IMR-90 (cell line): ENCODE data around the gene MTMR11. TPM values are rescaled to one million over a fixed set of nuclear protein-coding genes. Genes with fewer than 3 reads are reported as not detected.

Source experiments
- ATAC-seq: fragments of 200-7000 bp; cut with Tn5 transposase; 2 replicates; pipeline ENCODE4 v1.9.1; 2020; ENCODE audit warnings: low read depth, mild to moderate bottlenecking, moderate library complexity
- BruUV-seq: library from RNA; stranded (reverse); fragments of 400-500 nt; replicated peaks from 2 replicates; lab custom pipeline; 2021; lab: Mats Ljungman, UMichigan
- CTCF ChIA-PET: fragments of 300-600 bp; formaldehyde crosslinking; extraction: SDS; loops from one replicate; lab custom pipeline; 2021; ENCODE audit warnings: antibody characterized with exemption; lab: Yijun Ruan, JAX
- POLR2A ChIA-PET: fragments of 300-600 bp; sonication (Branson Sonifier 250); formaldehyde crosslinking; loops from one replicate; lab custom pipeline; 2022; ENCODE audit warnings: antibody characterized with exemption; ENCODE audit not compliant: unreplicated experiment; lab: Charles Lee
- DNase-seq: peaks from one replicate; pipeline ENCODE4 v3.0.0; 2013
- H2AFZ ChIP-seq: replicated peaks from 2 replicates; pipeline ENCODE3; 2013; ENCODE audit warnings: low read length, mild to moderate bottlenecking; ENCODE audit not compliant: poor library complexity
- H2AK5ac ChIP-seq: 2 replicates; pipeline ENCODE4 v1.6.1; 2013; ENCODE audit warnings: low read depth, low read length, inconsistent platforms
- H2AK9ac ChIP-seq: replicated peaks from 2 replicates; pipeline ENCODE3; 2013; ENCODE audit warnings: mild to moderate bottlenecking, low read depth, low read length, moderate library complexity; ENCODE audit not compliant: poor library complexity
- H2BK120ac ChIP-seq: 2 replicates; pipeline ENCODE4 v1.6.1; 2013; ENCODE audit warnings: low read depth, low read length, inconsistent platforms
- H2BK15ac ChIP-seq: 3 replicates; pipeline ENCODE4 v1.6.1; 2013; ENCODE audit warnings: low read depth, low read length, inconsistent platforms
- H2BK20ac ChIP-seq: 2 replicates; pipeline ENCODE4 v1.6.1; 2013; ENCODE audit warnings: low read depth, mild to moderate bottlenecking, inconsistent platforms, low read length, moderate library complexity
- H2BK5ac ChIP-seq: 2 replicates; pipeline ENCODE4 v1.6.1; 2013; ENCODE audit warnings: mild to moderate bottlenecking, low read depth, low read length, inconsistent platforms; ENCODE audit not compliant: poor library complexity, severe bottlenecking
- H3K14ac ChIP-seq: replicated peaks from 2 replicates; pipeline ENCODE4 v1.6.1; 2013; ENCODE audit warnings: low read depth, low read length, inconsistent platforms
- H3K18ac ChIP-seq: 2 replicates; pipeline ENCODE4 v1.6.1; 2013; ENCODE audit warnings: low read depth, low read length, control low read depth
- H3K23ac ChIP-seq: 2 replicates; pipeline ENCODE4 v1.6.1; 2013; ENCODE audit warnings: low read depth, low read length, inconsistent platforms
- H3K27ac ChIP-seq: 2 replicates; pipeline ENCODE4 v1.5.1; 2013; ENCODE audit warnings: mild to moderate bottlenecking, control low read depth, low read length; ENCODE audit not compliant: insufficient read depth
- H3K27me3 ChIP-seq: 2 replicates; pipeline ENCODE4 v1.6.1; 2013; ENCODE audit warnings: low read length; ENCODE audit not compliant: control insufficient read depth, insufficient read depth
- H3K36me3 ChIP-seq: 2 replicates; pipeline ENCODE4 v1.6.1; 2013; ENCODE audit warnings: low read length, mixed read lengths; ENCODE audit not compliant: control insufficient read depth, insufficient read depth
- H3K4ac ChIP-seq: 2 replicates; pipeline ENCODE4 v1.6.1; 2013; ENCODE audit warnings: low read depth, low read length, inconsistent platforms
- H3K4me1 ChIP-seq: 2 replicates; pipeline ENCODE4 v1.6.1; 2013; ENCODE audit warnings: low read length, mixed read lengths; ENCODE audit not compliant: control insufficient read depth, insufficient read depth
- H3K4me2 ChIP-seq: 2 replicates; pipeline ENCODE4 v1.6.1; 2013; ENCODE audit warnings: low read depth, mild to moderate bottlenecking, control low read depth, low read length, moderate library complexity
- H3K4me3 ChIP-seq: 2 replicates; pipeline ENCODE4 v1.5.1; 2013; ENCODE audit warnings: low read depth, mild to moderate bottlenecking, control low read depth, low read length, moderate library complexity; ENCODE audit not compliant: insufficient read depth
- H3K56ac ChIP-seq: 2 replicates; pipeline ENCODE4 v1.6.1; 2013; ENCODE audit warnings: low read length, inconsistent platforms; ENCODE audit not compliant: insufficient read depth; ENCODE audit errors: extremely low read depth
- H3K79me1 ChIP-seq, 2 experiments: 2 replicates each; pipeline ENCODE4 v1.6.1; 2013; ENCODE audit warnings: low read length in 2 of 2, inconsistent platforms in 1 of 2, low read depth in 1 of 2
- H3K9ac ChIP-seq: 2 replicates; pipeline ENCODE4 v1.6.1; 2013; ENCODE audit warnings: low read depth, low read length, control low read depth
- H3K9me1 ChIP-seq: 2 replicates; pipeline ENCODE4 v1.6.1; 2013; ENCODE audit warnings: low read length, inconsistent platforms; ENCODE audit not compliant: insufficient read depth
- H3K9me3 ChIP-seq: 2 replicates; pipeline ENCODE4 v1.6.1; 2013; ENCODE audit warnings: low read length; ENCODE audit not compliant: control insufficient read depth, insufficient read depth
- H4K20me1 ChIP-seq: 2 replicates; pipeline ENCODE4 v1.6.1; 2013; ENCODE audit warnings: low read length, inconsistent platforms; ENCODE audit not compliant: insufficient read depth
- H4K5ac ChIP-seq: 2 replicates; pipeline ENCODE4 v1.6.1; 2013; ENCODE audit warnings: mild to moderate bottlenecking, low read depth, low read length, control low read depth
- H4K8ac ChIP-seq, 2 experiments: 2 replicates each; pipeline ENCODE4 v1.6.1; 2013; ENCODE audit warnings: low read depth in 2 of 2, low read length in 2 of 2, control low read depth in 1 of 2, inconsistent platforms in 1 of 2
- H4K91ac ChIP-seq: 2 replicates; pipeline ENCODE4 v1.6.1; 2013; ENCODE audit warnings: low read depth, low read length, inconsistent platforms; ENCODE audit not compliant: insufficient read depth
- BHLHE40 ChIP-seq: fragments of 150-350 bp; IDR thresholded peaks from 2 replicates; pipeline ENCODE4 v1.6.1; 2016; ENCODE audit warnings: mild to moderate bottlenecking, low read depth, low read length
- MAZ ChIP-seq: IDR thresholded peaks from 2 replicates; pipeline ENCODE4 v1.6.1; 2012; ENCODE audit warnings: low read depth, mild to moderate bottlenecking, low read length, improper control_type of control experiment, moderate library complexity, borderline replicate concordance
- NFE2L2 ChIP-seq: fragments of 150-350 bp; IDR thresholded peaks from 2 replicates; pipeline ENCODE4 v1.6.1; 2016; ENCODE audit warnings: low read depth, mild to moderate bottlenecking, low read length
- RCOR1 ChIP-seq: IDR thresholded peaks from 2 replicates; pipeline ENCODE4 v1.6.1; 2012; ENCODE audit warnings: mild to moderate bottlenecking, low read length, improper control_type of control experiment; ENCODE audit not compliant: insufficient replicate concordance
- RFX5 ChIP-seq: IDR thresholded peaks from 2 replicates; pipeline ENCODE4 v1.8.0; 2012; ENCODE audit warnings: low read depth, mild to moderate bottlenecking, low read length, moderate library complexity
- SMC3 ChIP-seq: fragments of 150-350 bp; IDR thresholded peaks from 2 replicates; pipeline ENCODE4 v1.6.1; 2016; ENCODE audit warnings: low read depth, mild to moderate bottlenecking, antibody characterized with exemption, low read length, moderate library complexity
- USF2 ChIP-seq: fragments of 150-350 bp; IDR thresholded peaks from 2 replicates; pipeline ENCODE4 v1.6.1; 2017; ENCODE audit warnings: mild to moderate bottlenecking, antibody characterized with exemption, low read length, low read depth
- WGBS, 2 experiments: methylation state at CpG; one replicate each; pipeline versions ENCODE4 v1.1.5 to v1.1.7; 2013; ENCODE audit warnings: missing lambda C conversion rate in 2 of 2; ENCODE audit not compliant: insufficient read length in 1 of 2; ENCODE audit errors: extremely low coverage in 2 of 2; 5-methylcytosine and 5-hydroxymethylcytosine counted together
- dilution Hi-C: fragments of 300-500 bp; cut with HindIII; formaldehyde crosslinking; loops from one replicate; pipeline ENCODE4 v1.14.3; 2018; ENCODE audit warnings: low sequenced_read_pairs; ENCODE audit not compliant: unreplicated experiment
- in situ Hi-C: fragments of 300-500 bp; cut with MboI; formaldehyde crosslinking; loops from 3 replicates; pipeline ENCODE4 v1.14.3; 2019; ENCODE audit warnings: low sequenced_read_pairs, inconsistent platforms, mixed read lengths
- intact Hi-C: fragments of 100-400 bp; cut with micrococcal nuclease; formaldehyde crosslinking; loops from 2 replicates; pipeline ENCODE4 v1.10.0; 2022
- polyA plus RNA-seq, 3 experiments: library from polyadenylated mRNA; depleted of rRNA; stranded (reverse); fragments of >200 nt; gene quantifications; 2 replicates each; pipeline ENCODE4 v1.2.3, GENCODE V29; 2012; ENCODE audit warnings: low replicate concordance in 1 of 3
- total RNA-seq: library from RNA; depleted of rRNA; stranded (reverse); fragments of >200 nt; gene quantifications from 2 replicates; pipeline ENCODE4 v1.2.3, GENCODE V29; 2012

Gene MTMR11
- total and polyA plus RNA-seq, 2 of the 4 experiments (the other 2 are of a cell fraction): 2.0 to 14.6 TPM

- no peak overlapping the region for H2AK5ac ChIP-seq
- no peaks in the 10 kb centered on the region for H3K27me3 ChIP-seq
- DNase-seq (no peak), ATAC-seq (no peak)
- no peak overlapping the region for H2BK5ac ChIP-seq
- H4K8ac ChIP-seq: no peak overlapping the region
- in situ Hi-C loops: no loop called here
- H3K4me3 ChIP-seq: no peak overlapping the region
- H2AK9ac ChIP-seq: no peak overlapping the region
- H3K36me3 ChIP-seq: peaks cover 18% of the 10 kb centered on the region
- no peak overlapping the region for H2BK20ac ChIP-seq
- intact Hi-C loops: no loop called here
- H3K56ac ChIP-seq: no peak overlapping the region
- H2BK120ac ChIP-seq: no peak overlapping the region
- WGBS, 2 experiments: no CpG with 5 or more reads among the region's 2 CpGs
- ChIA-PET POLR2A (no interaction called here), CTCF (no interaction called here)
- H4K91ac ChIP-seq: no peak overlapping the region
- no peak overlapping the region for H3K14ac ChIP-seq
- H2BK15ac ChIP-seq: no peak overlapping the region
- no peak overlapping the region for H4K5ac ChIP-seq
- no peak overlapping the region for H2AFZ ChIP-seq
- no peak for TF ChIP-seq RCOR1
- no peak for TF ChIP-seq SMC3
- no peak for TF ChIP-seq USF2
- TF ChIP-seq NFE2L2: no peak
- TF ChIP-seq MAZ: no peak
- TF ChIP-seq RFX5: no peak
- no peak for TF ChIP-seq BHLHE40
- no peak overlapping the region for H3K27ac ChIP-seq
- H3K9ac ChIP-seq: no peak overlapping the region
- no TSS peak for BruUV-seq
- peaks cover 32% of the 10 kb centered on the region for H3K9me1 ChIP-seq
- H4K20me1 ChIP-seq: no peaks in the 10 kb centered on the region
- H3K23ac ChIP-seq: no peak overlapping the region
- peaks cover 8 to 61% of the 10 kb centered on the region in 2 experiments; a peak in 3 of 4 replicates for H3K79me1 ChIP-seq
- H3K9me3 ChIP-seq: no peaks in the 10 kb centered on the region
- H3K4me1 ChIP-seq: peaks cover 12% of the 10 kb centered on the region
- H3K4ac ChIP-seq: no peak overlapping the region
- no peak overlapping the region for H3K18ac ChIP-seq
- dilution Hi-C loops: no loop called here
- H3K4me2 ChIP-seq: no peak overlapping the region
Measured at GRCh38 chr1:149934356-149934755, 2.3 kb downstream of the MTMR11 start.
